Astrocyte of the spinal cord (primary cell): ENCODE results near the gene SPEF2.

Experiments used
- DNase-seq: peaks from one replicate; pipeline ENCODE4 v3.0.0; 2011; ENCODE audit warnings: low read depth, low spot score
- H3K4me3 ChIP-seq: 2 replicates; pipeline ENCODE4 v1.5.1; 2011; ENCODE audit warnings: low read depth, mild to moderate bottlenecking, low read length, moderate library complexity
- CTCF ChIP-seq: IDR thresholded peaks from 2 replicates; pipeline ENCODE4 v1.5.1; 2012; ENCODE audit warnings: low read depth, mild to moderate bottlenecking, low read length, inconsistent platforms
- in situ Hi-C: cut with HindIII; loops from 2 replicates; pipeline ENCODE4 v1.10.0; 2017; ENCODE audit warnings: low sequenced_read_pairs

The SPEF2 gene

GRCh38 chr5:35862126-35862525, 244.5 kb downstream of the SPEF2 start:
- no peak for TF ChIP-seq CTCF
- no peak for DNase-seq
- no peak overlapping the region for H3K4me3 ChIP-seq
- in situ Hi-C loops, result no loop called here

GRCh38 chr5:35863159-35863558, 245.5 kb downstream of the SPEF2 start:
- DNase-seq, result no peak
- in situ Hi-C loops, result no loop called here
- H3K4me3 ChIP-seq, result no peak overlapping the region
- no peak for TF ChIP-seq CTCF
